GM18507 (cell line): ENCODE results near the gene ROBO1.

Experiments
- DNase-seq: peaks from one replicate; pipeline ENCODE4 v3.0.0; 2011; ENCODE audit warnings: low read depth; ENCODE audit not compliant: insufficient read length; ENCODE audit errors: extremely low spot score
- FAIRE-seq: peaks from 2 replicates; lab custom pipeline; 2011; peaks lifted over from hg19 to GRCh38; lab: Jason Lieb, UNC

ROBO1 gene

DNA sequence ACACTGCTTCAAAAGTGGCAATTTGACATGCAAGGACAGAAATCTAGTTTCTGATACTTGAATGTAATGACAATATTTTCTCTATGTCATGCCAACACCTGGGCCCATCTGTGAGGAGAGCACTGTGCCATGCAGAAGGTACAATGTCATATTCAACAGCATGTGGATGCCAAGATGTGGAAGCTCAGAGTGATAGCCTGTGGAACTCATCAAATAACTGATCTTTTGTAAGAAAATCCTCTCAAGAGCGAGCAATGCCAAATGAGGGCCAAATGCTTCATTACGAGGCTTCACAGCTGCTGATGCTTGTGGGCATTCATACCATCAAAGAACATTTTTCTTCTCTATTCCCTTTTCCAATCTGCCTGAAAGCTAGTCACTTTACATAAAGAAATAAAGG, 95.1 kb downstream of the ROBO1 start:
- no peak for FAIRE-seq
- no peak for DNase-seq

DNA sequence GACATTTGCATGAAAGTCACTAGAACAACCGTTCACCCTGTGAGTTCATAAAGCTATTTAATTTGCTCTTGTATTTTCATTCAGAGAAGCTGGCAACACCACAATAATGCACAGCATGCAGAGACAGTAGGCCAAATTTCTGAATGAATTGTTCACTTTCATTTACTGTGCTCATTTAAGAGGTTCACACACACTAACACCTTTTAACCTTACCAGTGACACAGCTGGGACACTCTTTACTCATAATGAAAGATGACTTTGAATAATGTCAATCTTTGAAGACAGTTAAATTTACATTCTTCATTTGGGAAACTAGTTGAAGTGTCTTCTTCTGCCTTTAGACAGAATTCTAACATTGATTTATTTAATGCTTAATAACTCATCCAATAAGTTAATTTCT, 95.7 kb downstream of the ROBO1 start:
- DNase-seq (no peak), FAIRE-seq (no peak)

DNA sequence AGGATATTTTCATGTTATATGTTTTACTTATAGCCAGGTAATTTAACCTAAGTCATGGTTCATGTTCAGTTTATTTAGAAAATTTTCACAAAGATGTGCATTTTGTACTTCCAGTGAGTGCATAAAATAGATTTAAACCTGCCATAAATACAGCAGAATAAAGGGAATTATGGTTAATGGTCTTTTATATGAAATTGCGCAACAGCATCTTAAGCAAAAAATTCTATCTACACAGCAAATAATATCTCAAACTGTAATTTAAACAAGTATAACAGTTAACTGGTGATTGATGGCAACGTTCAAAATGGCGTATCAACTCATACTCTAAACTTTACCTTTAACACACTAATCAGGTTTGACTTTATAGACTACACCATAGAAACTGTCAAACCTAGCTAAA, 97.6 kb downstream of the ROBO1 start:
- DNase-seq (no peak), FAIRE-seq (no peak)

DNA sequence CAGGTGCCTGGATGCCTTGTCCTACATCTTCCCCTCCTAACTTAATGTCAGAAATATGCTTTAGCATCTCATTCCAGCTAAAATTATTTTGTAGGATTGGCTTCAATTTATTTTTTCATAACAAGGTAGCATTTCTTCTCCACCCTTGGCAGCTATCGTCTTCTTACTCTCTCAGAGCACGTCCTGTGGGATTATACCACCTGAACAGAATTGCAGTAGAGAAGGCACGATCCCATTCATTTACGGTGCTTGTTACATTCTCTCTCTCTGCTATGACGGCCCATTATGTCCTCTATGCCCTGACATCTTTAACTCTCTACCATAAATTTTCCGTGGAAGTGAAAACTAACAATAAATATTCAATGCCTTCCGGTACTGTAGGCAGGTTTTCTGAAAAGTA, 103.3 kb downstream of the ROBO1 start:
- FAIRE-seq (no peak), DNase-seq (no peak)

DNA sequence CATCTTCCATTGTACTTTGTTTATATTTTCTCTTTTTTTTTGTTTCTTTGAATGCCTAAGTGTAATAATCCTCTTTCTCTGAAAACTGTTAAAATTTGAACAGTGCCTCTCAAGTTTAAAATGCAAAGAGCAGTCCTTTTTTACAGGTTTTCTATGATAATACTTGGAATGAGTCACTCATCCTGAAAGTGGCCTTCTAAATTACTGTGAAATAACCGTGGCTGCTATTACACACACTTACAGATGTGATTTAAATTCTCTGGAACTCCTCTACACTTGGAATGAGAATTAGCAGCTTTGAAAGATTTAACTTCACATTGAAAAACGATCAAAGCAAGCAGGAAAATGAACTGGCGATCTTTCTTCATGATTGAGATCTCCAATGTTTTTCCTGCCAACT, 105.9 kb downstream of the ROBO1 start:
- FAIRE-seq (no peak), DNase-seq (no peak)

DNA sequence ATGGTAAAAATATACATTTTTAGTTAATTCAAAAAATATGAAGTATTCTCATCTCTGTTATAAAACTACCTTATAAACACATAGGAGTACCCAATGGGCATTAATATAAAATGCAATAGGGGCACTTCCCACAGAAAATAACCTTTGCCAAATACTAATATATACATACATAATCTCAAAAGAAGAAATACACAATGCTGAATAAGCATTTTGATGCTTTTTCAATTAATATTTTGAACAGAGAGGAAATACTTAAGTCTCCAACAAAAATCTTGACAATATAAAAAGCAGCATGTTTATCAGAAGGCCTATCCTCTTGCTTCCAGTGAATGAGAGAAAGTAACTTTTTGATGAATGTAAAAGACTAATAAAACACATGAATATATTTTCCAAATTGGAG, 110.7 kb downstream of the ROBO1 start:
- no peak for DNase-seq
- FAIRE-seq = no peak

DNA sequence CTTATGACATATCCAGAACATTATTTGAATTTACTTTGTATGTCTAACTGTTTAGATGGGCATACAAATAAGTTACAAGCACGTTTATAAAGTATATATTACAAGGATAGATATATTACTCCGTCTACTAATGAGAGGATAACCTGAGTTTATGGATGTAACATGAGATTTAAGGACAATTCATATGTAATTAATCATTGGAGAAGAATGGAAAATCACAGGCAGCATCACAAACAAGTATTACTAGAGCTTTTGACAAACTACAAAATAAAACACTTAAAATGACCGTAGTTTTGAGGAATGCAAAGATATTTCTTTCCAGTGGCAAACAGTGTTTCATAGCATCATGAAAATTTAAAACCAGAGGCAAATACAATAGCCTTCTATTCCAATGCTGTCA, 113.8 kb downstream of the ROBO1 start:
- FAIRE-seq = no peak
- DNase-seq = no peak

DNA sequence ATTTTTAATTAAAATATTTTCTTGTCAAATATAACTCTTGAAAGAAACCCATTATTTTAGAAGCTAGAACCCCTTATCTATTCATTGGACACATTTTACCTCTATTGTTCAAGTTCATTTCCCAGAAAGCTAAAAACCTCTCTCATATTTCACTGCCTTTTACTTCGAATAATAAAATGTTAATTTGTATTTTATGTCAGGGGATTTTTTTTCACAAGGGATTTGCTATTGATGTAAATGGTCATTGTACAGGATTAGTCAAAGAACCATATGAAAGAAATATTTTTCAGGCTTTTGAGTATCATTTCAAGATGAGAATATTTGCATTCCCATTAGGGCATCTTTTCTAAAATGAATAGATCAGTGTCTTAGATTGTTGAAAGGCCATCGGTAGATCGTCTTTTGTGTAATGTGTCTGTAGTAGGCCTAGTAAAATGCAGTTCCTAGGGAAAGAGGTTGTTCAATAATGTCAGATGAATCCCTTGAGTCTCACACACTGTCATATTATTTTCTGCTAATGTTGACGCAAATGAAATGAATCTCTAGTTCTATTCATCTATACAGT, 114.5 kb downstream of the ROBO1 start:
- no peak for DNase-seq
- no peak for FAIRE-seq

DNA sequence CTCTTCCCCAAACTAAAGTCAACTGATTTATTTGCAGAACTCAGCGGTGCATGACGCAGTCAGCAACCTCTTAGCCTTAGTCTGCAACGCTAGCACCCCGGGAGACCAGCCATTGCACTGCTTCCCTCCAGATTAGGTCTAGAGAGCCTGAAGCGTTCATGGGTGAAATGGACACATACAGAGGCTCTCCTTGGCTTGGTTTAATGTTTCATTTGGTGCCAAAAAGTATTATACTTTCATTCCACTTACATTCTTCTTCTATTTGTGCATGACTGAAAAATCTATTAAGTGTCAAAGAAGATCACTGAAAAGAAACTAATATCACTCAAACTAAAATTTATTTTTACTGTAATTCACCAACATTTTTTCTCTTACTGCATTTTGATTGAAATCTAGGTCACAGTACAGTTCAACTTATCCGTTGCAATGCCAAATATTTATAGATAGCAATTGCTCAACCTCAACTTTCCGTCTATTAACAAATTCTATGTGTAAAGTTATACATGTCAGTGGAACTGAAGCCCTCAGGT, 116.2 kb downstream of the ROBO1 start:
- FAIRE-seq (no peak), DNase-seq (no peak)

DNA sequence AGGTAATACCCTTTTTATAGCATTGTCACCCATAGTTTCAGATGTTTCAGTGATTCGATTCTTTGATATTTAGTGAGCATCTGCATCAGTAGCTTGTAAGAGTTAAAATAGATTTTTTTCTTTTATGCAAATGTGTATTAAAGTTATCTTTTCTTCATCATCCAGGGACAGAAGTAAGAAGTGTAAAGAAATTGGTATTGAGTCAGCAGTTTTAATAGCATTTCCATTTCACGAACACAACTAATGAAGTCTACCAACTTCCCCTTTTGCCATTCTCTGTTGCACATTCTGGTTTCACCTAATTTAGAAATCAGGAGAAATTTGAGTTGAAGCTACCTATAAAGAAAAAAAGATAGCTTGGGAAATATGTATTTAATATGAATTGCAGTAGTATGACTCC, 127.9 kb downstream of the ROBO1 start:
- FAIRE-seq = no peak
- DNase-seq = no peak

DNA sequence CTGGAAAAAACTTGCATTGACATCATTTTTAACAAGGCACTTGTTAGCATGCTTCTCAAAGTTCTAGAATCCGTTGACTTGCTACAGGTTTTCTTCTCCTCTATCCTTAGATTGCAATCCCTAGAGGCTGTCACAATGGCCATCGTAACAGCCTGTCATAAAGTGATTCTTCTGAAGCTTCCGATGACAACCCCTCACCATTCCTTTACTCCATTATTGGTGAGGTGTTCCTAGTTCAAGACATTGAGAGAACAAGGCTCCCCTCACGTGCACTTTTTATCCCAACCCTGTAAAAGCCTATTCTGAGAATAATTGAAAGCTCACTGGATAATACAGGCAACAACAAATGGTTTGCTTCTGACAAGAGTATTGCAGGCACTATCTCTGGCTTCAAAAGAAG, 131.4 kb downstream of the ROBO1 start:
- no peak for FAIRE-seq
- no peak for DNase-seq

DNA sequence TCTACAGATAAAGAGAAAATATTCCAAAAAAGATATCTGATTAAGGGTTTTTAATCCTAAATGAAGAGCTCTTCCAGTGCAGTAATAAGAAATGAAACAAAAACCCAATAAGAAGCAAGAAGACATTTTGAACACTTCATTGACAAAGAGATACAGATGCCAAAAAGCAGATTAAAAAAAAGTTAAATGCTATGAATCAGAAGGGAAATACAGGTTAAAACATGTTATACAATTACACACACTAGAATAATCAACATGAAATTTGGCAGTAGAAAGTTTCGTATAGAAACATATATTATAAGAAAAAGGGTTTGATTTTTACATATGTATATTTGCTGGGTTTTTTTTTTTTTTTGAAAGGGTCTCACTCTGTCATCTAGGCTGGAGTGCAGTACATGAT, 135.0 kb downstream of the ROBO1 start:
- FAIRE-seq (no peak), DNase-seq (no peak)

DNA sequence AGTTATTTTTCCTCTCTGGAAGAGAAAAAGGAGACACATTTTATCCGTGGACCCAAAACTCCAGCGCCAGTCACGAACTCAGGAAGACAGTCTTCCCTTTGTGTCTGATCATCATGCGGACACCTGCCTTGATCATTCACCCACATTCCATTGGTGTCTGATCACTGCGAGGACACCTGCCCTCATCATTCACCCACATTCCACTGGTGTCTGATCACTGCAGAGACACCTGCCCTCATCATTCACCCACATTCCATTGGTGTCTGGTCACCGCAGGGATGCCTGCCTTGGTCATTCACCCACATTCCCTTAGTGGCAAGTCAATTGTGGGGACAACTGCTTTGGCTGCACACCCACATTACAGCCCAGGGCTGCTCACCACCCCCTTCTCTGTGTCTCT, 148.9 kb downstream of the ROBO1 start:
- DNase-seq = no peak
- no peak for FAIRE-seq

DNA sequence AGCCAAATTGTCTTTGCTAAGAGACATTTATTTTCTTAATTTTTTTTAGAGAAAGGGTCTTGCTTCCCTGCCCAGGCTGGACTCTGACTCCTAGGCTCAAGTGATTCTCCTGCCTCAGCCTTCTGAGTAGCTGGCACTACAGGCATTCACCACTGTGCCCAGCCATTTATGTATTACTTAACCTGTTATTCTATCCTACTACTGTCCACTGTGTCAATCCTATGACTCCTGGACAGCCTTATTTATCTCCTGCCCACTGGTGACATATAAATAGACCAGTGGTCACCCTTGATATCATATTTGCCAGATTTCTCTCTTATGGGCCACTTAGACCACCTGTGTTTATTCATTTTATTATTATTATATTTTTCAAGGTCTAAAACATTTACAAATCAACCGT, 161.4 kb downstream of the ROBO1 start:
- FAIRE-seq (no peak), DNase-seq (no peak)

DNA sequence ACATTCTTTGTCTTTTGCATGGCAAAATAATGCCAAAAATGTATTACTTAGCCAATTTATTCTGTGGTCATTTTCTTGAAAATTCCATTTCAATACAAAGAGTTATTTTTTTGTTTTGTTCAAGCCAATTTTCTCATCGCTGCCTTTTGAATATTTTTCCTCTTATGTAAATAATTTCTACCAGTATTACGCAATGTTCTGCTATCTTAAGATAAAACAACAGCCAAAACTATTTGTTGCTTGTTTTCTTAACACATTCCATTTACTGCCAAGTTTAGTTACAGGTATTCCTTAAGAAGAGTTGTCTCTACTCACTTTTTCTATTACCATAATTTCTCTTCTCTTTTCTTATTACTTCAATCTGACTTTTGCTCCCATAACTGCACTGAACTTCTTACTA, 163.1 kb downstream of the ROBO1 start:
- DNase-seq (no peak), FAIRE-seq (no peak)

DNA sequence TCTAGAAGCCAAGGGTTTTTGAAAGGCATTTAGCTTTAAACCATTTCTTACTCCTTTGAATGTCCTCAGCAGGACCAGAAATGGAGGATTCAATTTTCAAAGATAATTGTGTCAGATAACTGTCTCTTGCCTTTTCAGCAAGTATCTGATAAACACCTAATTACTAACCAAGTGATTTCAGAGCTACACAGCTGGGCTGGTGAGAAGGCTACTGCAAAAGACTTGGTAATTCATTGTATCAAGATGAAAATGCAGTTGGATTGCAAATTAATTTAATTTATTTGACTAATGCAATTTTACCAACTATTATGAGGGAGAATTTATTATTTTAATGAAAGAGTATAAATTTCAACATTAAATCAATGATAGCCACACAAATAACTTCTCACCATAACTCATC, 165.4 kb downstream of the ROBO1 start:
- FAIRE-seq = no peak
- DNase-seq = no peak

DNA sequence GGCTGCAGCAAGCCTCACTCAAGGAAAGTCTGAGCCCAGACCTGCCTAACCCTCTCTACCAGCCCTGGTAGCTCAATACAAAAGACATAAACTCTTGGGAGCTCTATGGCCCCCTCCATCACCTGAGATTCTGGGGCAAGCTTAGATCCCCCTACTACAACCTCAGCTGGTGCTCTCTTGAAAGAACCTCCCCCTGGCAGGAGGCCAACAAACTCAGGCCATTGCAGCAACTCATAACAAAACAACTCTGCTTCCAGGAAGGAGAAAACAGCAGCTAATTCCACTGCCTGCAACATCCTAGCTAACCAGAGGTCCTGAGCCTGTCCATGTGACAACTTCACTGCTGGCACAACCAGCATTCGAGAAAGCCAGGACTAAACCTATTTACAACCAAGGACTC, 169.2 kb downstream of the ROBO1 start:
- FAIRE-seq (no peak), DNase-seq (no peak)

DNA sequence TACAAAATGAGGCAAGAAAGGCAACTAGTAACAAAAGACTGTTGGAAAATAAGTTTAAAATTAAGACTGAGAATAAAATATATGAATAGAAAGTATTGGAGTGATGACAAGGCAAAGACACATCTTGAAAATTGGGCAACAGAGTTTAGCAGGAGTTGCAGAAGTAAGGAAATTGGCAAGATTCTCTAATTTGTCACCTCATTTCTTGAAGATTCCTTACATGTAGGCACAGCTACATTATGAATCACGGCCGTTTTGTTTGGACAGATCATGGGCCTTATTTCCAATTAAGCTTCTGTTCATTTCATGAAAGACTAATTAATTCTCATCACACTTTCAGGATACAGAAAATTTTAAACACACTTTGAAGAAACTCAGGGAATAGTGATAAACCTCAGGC, 170.1 kb downstream of the ROBO1 start:
- DNase-seq (no peak), FAIRE-seq (no peak)

DNA sequence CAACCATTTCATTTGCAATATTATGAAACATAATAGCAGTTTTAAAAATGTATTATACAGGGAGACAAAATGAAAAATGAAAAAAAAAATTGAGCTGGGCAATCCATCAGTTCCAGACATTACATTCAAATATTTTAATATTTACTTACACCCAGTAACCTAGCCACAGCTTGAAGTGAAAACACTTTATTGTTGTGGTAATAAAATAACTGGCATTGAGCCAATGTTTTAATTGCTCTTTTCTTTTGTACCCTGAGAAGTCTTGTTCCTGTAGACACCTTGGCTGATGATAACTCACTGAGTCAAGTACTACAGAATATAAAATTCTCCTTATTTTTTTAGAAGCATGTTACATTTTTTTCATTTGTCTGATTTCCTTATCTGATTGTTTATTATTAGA, 180.6 kb downstream of the ROBO1 start:
- DNase-seq (no peak), FAIRE-seq (no peak)

DNA sequence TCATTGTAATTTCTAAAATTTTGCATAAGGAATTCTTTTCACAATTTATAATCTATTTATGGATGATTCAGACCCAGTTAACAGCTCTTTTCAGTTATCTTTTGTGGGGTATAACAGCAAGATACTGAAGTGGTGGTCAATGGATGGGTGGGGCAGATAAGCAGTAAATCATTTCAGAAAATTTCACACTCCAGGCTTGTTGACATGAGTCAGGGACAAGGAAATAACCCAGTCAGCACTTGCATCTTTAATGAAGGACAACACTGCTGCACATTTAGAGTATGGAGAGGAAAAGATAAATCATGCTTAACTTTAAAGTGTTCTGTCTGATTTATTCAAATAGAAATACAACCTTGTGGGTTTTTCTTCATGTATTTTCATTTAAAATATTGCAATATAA, 181.6 kb downstream of the ROBO1 start:
- no peak for DNase-seq
- FAIRE-seq = no peak

DNA sequence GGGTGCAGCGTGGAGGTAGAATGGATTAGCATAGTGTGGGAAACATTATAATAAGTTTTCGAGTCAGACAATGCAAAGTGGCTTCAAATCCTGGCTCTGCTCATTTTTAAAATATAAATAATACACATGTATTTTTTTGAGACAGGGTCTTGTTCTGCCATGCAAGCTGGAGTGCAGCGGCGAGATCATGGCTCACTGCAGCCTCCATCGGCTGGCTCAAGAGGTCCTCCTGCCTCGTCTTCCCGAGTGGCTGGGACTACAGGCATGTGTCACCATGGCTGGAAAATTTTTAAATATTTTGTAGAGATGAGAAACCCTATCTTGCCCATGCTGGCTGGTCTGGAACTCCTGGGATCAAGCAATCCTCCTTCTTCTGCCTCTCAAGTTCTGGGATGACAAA, 194.9 kb downstream of the ROBO1 start:
- DNase-seq (no peak), FAIRE-seq (no peak)

DNA sequence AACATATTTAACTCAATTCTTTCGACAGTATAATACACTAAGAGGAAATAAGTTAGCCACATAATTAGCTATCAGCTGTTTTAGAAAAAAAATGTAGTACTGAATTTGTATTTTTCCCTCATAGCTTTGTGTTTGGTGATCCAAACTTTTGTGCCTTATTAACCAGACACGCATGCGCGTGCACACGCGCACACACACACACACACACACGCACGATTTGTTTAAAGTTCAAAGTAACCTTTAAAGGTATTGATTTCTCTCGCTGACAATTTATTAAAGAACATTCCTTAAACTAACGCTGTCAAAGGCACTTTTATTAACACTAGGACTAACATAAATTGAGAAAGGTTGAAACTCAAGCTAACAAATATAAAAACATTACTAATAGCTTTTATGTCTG, 198.9 kb downstream of the ROBO1 start:
- no peak for FAIRE-seq
- no peak for DNase-seq
